ENCODE measurements around the gene DHH.

DNA sequence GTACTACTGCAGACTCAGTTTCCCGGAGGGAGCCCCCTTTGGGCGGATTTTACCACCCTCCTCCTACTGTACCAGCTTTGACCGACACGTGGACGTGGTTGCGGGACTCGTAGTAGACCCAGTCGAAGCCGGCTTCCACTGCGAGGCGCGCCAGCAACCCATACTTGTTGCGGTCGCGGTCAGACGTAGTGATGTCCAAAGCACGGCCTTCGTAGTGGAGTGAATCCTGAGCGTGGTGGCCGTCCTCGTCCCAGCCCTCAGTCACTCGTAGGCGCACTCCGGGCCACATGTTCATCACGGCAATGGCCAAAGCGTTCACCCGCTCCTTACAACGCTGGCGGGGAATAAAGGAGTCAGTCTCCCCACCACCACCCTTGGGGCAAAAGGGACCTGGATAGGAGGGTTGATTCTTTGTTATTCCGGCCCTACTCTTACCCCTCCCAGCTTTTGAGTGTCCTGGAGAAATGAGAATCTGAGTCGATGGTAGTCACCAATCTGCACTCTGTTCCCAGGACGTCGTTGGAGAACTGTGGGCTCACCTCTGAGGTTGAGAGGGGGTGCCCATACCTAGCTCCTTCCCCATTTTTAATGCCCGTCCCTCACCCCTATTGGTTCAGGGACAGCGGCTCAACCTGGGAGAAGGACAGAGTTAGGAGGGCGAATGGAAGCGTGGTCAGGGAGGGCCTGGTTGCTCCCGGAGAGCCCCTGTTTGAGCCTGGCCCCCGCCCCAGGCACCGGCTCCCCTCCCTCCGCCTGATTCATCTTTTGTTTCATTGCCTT lies 3.4 kb downstream of the DHH start:
- TF ChIP-seq, protein P1, sequence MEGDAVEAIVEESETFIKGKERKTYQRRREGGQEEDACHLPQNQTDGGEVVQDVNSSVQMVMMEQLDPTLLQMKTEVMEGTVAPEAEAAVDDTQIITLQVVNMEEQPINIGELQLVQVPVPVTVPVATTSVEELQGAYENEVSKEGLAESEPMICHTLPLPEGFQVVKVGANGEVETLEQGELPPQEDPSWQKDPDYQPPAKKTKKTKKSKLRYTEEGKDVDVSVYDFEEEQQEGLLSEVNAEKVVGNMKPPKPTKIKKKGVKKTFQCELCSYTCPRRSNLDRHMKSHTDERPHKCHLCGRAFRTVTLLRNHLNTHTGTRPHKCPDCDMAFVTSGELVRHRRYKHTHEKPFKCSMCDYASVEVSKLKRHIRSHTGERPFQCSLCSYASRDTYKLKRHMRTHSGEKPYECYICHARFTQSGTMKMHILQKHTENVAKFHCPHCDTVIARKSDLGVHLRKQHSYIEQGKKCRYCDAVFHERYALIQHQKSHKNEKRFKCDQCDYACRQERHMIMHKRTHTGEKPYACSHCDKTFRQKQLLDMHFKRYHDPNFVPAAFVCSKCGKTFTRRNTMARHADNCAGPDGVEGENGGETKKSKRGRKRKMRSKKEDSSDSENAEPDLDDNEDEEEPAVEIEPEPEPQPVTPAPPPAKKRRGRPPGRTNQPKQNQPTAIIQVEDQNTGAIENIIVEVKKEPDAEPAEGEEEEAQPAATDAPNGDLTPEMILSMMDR (conservative IDR thresholded peaks at IDR 0.05; ENCODE audit: low read length) = no peak
- no peak for TF ChIP-seq EZH2phosphoT487 (IDR thresholded peaks at IDR 0.05; ENCODE audit: borderline replicate concordance)
